Peyer's patch (tissue), 4 donors: ENCODE data around the gene WWTR1.

ENCODE experiments used
- POLR2A ChIP-seq, 2 donors: fragments of 450-650 bp; IDR thresholded peaks; one replicate each; pipeline ENCODE4 v1.5.1; 2017; ENCODE audit warnings: antibody characterized with exemption in 2 of 2, mild to moderate bottlenecking in 2 of 2, moderate library complexity in 2 of 2
- TF ChIP-seq, protein P1 (sequence below), 6 experiments: fragments of 450-650 bp in 4 of 6; fragments of 200-600 bp in 2 of 6; sonication (generic) in 1 of 6; IDR thresholded peaks; one replicate each; pipeline ENCODE4 v1.5.1; 2017 to 2019; ENCODE audit warnings: antibody characterized with exemption in 6 of 6, mild to moderate bottlenecking in 3 of 6, moderate library complexity in 1 of 6

GRCh38 chr3:149516920-149517319 is 140.9 kb downstream of the WWTR1 start:
- TF ChIP-seq, protein P1, sequence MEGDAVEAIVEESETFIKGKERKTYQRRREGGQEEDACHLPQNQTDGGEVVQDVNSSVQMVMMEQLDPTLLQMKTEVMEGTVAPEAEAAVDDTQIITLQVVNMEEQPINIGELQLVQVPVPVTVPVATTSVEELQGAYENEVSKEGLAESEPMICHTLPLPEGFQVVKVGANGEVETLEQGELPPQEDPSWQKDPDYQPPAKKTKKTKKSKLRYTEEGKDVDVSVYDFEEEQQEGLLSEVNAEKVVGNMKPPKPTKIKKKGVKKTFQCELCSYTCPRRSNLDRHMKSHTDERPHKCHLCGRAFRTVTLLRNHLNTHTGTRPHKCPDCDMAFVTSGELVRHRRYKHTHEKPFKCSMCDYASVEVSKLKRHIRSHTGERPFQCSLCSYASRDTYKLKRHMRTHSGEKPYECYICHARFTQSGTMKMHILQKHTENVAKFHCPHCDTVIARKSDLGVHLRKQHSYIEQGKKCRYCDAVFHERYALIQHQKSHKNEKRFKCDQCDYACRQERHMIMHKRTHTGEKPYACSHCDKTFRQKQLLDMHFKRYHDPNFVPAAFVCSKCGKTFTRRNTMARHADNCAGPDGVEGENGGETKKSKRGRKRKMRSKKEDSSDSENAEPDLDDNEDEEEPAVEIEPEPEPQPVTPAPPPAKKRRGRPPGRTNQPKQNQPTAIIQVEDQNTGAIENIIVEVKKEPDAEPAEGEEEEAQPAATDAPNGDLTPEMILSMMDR (IDR thresholded peaks at IDR 0.05) = no peak
- TF ChIP-seq POLR2A (IDR thresholded peaks at IDR 0.05) = no peak
